KMS-11 (cell line): ENCODE results near the gene RAB8B.
"Not testable (repeated sequence)": the region's sequence is repeated elsewhere in the genome, so short reads cannot be mapped to it uniquely, and the experiment has no call there.

Source experiments
- H2AFZ ChIP-seq: fragments of 200-600 bp; sonication (generic); 2 replicates; pipeline ENCODE4 v1.6.1; 2016; ENCODE audit warnings: antibody characterized with exemption, mixed run types, low read depth
- H3K27ac ChIP-seq: fragments of 200-600 bp; sonication (generic); 2 replicates; pipeline ENCODE4 v1.6.1; 2016; ENCODE audit warnings: mild to moderate bottlenecking, mixed run types
- H3K27me3 ChIP-seq: fragments of 200-600 bp; sonication (generic); 2 replicates; pipeline ENCODE4 v1.6.1; 2017; ENCODE audit warnings: mild to moderate bottlenecking, low read depth, mixed run types, moderate library complexity; ENCODE audit not compliant: insufficient read depth
- H3K36me3 ChIP-seq: fragments of 200-600 bp; sonication (generic); 2 replicates; pipeline ENCODE4 v1.6.1; 2017; ENCODE audit warnings: mild to moderate bottlenecking, mixed run types; ENCODE audit not compliant: insufficient read depth
- H3K4me1 ChIP-seq: fragments of 200-600 bp; sonication (generic); 2 replicates; pipeline ENCODE4 v1.6.1; 2016; ENCODE audit warnings: mild to moderate bottlenecking, low read depth, mixed run types; ENCODE audit not compliant: poor library complexity, severe bottlenecking
- H3K4me2 ChIP-seq: fragments of 200-600 bp; sonication (generic); 2 replicates; pipeline ENCODE4 v1.7.0; 2016; ENCODE audit warnings: mild to moderate bottlenecking, mixed run types
- H3K4me3 ChIP-seq: fragments of 200-600 bp; sonication (generic); IDR thresholded peaks from 2 replicates; pipeline ENCODE4 v1.6.1; 2017; ENCODE audit warnings: low read depth, low read length, mixed read lengths; ENCODE audit not compliant: insufficient read depth
- H3K79me2 ChIP-seq: fragments of 200-600 bp; sonication (generic); 2 replicates; pipeline ENCODE4 v1.6.1; 2016; ENCODE audit warnings: low read depth, mixed run types; ENCODE audit not compliant: insufficient read depth
- H3K9ac ChIP-seq: fragments of 200-600 bp; sonication (generic); 2 replicates; pipeline ENCODE4 v1.6.1; 2016; ENCODE audit warnings: mild to moderate bottlenecking, mixed run types
- H4K20me1 ChIP-seq: fragments of 200-600 bp; sonication (generic); 2 replicates; pipeline ENCODE4 v1.6.1; 2016; ENCODE audit warnings: mild to moderate bottlenecking, mixed run types; ENCODE audit not compliant: insufficient read depth
- CTCF ChIP-seq: fragments of 200-600 bp; sonication (generic); conservative IDR thresholded peaks from 2 replicates; pipeline ENCODE4 v1.6.1; 2017; ENCODE audit warnings: low read depth, mild to moderate bottlenecking, antibody characterized with exemption, low read length, moderate library complexity, mixed read lengths

Gene RAB8B

GRCh38 chr15:63233667-63234423, 44.4 kb downstream of the RAB8B start:
- peaks cover 6% of the 10 kb centered on the region for H3K4me1 ChIP-seq
- H3K4me3 ChIP-seq, result no peak overlapping the region
- no peaks in the 10 kb centered on the region for H4K20me1 ChIP-seq
- H3K27ac ChIP-seq, result no peak overlapping the region
- no peak for TF ChIP-seq CTCF
- no peaks in the 10 kb centered on the region for H3K36me3 ChIP-seq
- H3K4me2 ChIP-seq, result no peak overlapping the region
- H2AFZ ChIP-seq, result no peak overlapping the region
- no peak overlapping the region for H3K9ac ChIP-seq
- H3K27me3 ChIP-seq, result no peaks in the 10 kb centered on the region
- H3K79me2 ChIP-seq, result no peaks in the 10 kb centered on the region

- no peak overlapping the region for H3K27ac ChIP-seq
- no peak overlapping the region for H2AFZ ChIP-seq
Measured at GRCh38 chr15:63234451-63234870, 45.1 kb downstream of the RAB8B start.

GRCh38 chr15:63236272-63236671, 46.9 kb downstream of the RAB8B start:
- no peak for TF ChIP-seq CTCF
- Histone ChIP-seq H3K4me3 (no peak overlapping the region), H3K36me3 (no peaks in the 10 kb centered on the region), H3K27me3 (no peaks in the 10 kb centered on the region), H3K27ac (no peak overlapping the region), H2AFZ (no peak overlapping the region), H3K4me1 (peaks cover 9% of the 10 kb centered on the region), H3K79me2 (no peaks in the 10 kb centered on the region), H3K9ac (no peak overlapping the region), H3K4me2 (no peak overlapping the region), H4K20me1 (no peaks in the 10 kb centered on the region)

More at GRCh38 chr15:63234451-63234870, 45.1 kb downstream of the RAB8B start:
- Histone ChIP-seq H3K79me2 (no peaks in the 10 kb centered on the region), H3K9ac (no peak overlapping the region), H3K36me3 (no peaks in the 10 kb centered on the region), H3K4me1 (peaks cover 9% of the 10 kb centered on the region), H3K4me2 (no peak overlapping the region), H3K27me3 (no peaks in the 10 kb centered on the region), H4K20me1 (no peaks in the 10 kb centered on the region), H3K4me3 (no peak overlapping the region)
- TF ChIP-seq CTCF, result no peak

- H3K79me2 ChIP-seq, H2AFZ ChIP-seq, H3K27ac ChIP-seq, H4K20me1 ChIP-seq, H3K36me3 ChIP-seq, H3K4me1 ChIP-seq, H3K4me2 ChIP-seq, H3K27me3 ChIP-seq, H3K9ac ChIP-seq, H3K4me3 ChIP-seq: not testable (repeated sequence)
Measured at GRCh38 chr15:63237086-63237485, 47.7 kb downstream of the RAB8B start.

- H3K27ac ChIP-seq, result no peak overlapping the region
- H3K4me2 ChIP-seq, result no peak overlapping the region
- no peak for TF ChIP-seq CTCF
- H2AFZ ChIP-seq, result no peak overlapping the region
- H3K4me3 ChIP-seq, result no peak overlapping the region
- H3K36me3 ChIP-seq, result no peaks in the 10 kb centered on the region
- peaks cover 9% of the 10 kb centered on the region for H3K4me1 ChIP-seq
- H3K27me3 ChIP-seq, result no peaks in the 10 kb centered on the region
- no peak overlapping the region for H3K9ac ChIP-seq
- no peaks in the 10 kb centered on the region for H3K79me2 ChIP-seq
- no peaks in the 10 kb centered on the region for H4K20me1 ChIP-seq
Measured at GRCh38 chr15:63238171-63238570, 48.8 kb downstream of the RAB8B start.
